DND-41 (cell line): Measurements from ENCODE around the gene ITPR3.

Experiments
- ATAC-seq: fragments of 200-7000 bp; cut with Tn5 transposase; 3 replicates; pipeline ENCODE4 v1.9.1; 2021; ENCODE audit warnings: low read depth; ENCODE audit not compliant: insufficient read depth
- DNase-seq: peaks from one replicate; pipeline ENCODE4 v3.0.0-alpha.2; 2020
- H2AFZ ChIP-seq: 2 replicates; pipeline ENCODE4 v1.6.0; 2012; ENCODE audit warnings: low read depth, low read length
- H3K27ac ChIP-seq: 2 replicates; pipeline ENCODE4 v1.5.1; 2012; ENCODE audit warnings: low read length, inconsistent platforms
- H3K27me3 ChIP-seq: fragments of 200-600 bp; sonication (generic); 2 replicates; pipeline ENCODE4 v1.6.0; 2012; ENCODE audit warnings: low read length, mild to moderate bottlenecking, inconsistent platforms; ENCODE audit not compliant: insufficient read depth, poor library complexity
- H3K36me3 ChIP-seq: 2 replicates; pipeline ENCODE4 v1.5.1; 2012; ENCODE audit warnings: low read length, inconsistent platforms; ENCODE audit not compliant: insufficient read depth
- H3K4me1 ChIP-seq: 2 replicates; pipeline ENCODE4 v1.5.1; 2012; ENCODE audit warnings: mild to moderate bottlenecking, low read length; ENCODE audit not compliant: insufficient read depth
- H3K4me2 ChIP-seq: 2 replicates; pipeline ENCODE4 v1.6.0; 2012; ENCODE audit warnings: mild to moderate bottlenecking, moderate library complexity, low read length, inconsistent platforms; ENCODE audit not compliant: insufficient read depth
- H3K4me3 ChIP-seq, 2 experiments: fragments of 200-600 bp in 1 of 2; shearing (Covaris generic) in 1 of 2; 2 replicates each; pipeline ENCODE4 v1.5.1; 2012 to 2016; ENCODE audit warnings: inconsistent platforms in 2 of 2, low read length in 2 of 2, mild to moderate bottlenecking in 2 of 2, low read depth in 1 of 2, moderate library complexity in 1 of 2
- H3K79me2 ChIP-seq: 2 replicates; pipeline ENCODE4 v1.6.0; 2012; ENCODE audit warnings: low read length, inconsistent platforms; ENCODE audit not compliant: insufficient read depth
- H3K9ac ChIP-seq: 2 replicates; pipeline ENCODE4 v1.6.0; 2012; ENCODE audit warnings: low read depth, mild to moderate bottlenecking, inconsistent platforms, low read length, moderate library complexity
- H3K9me3 ChIP-seq: 2 replicates; pipeline ENCODE4 v1.5.1; 2012; ENCODE audit warnings: low read length, moderate library complexity, mild to moderate bottlenecking, inconsistent platforms; ENCODE audit not compliant: insufficient read depth, severe bottlenecking
- H4K20me1 ChIP-seq: 2 replicates; pipeline ENCODE4 v1.6.0; 2012; ENCODE audit warnings: low read length; ENCODE audit not compliant: insufficient read depth
- EZH2 ChIP-seq: IDR thresholded peaks from 3 replicates; pipeline ENCODE4 v1.6.1; 2012; ENCODE audit warnings: borderline replicate concordance, low read depth, mild to moderate bottlenecking, moderate library complexity, low read length, inconsistent platforms; ENCODE audit not compliant: severe bottlenecking
- TF ChIP-seq, protein P1 (sequence below): IDR thresholded peaks from 2 replicates; pipeline ENCODE4 v1.5.1; 2012; ENCODE audit warnings: borderline replicate concordance, low read length, moderate library complexity, mild to moderate bottlenecking; ENCODE audit not compliant: poor library complexity, severe bottlenecking; ENCODE audit errors: extremely low read depth

Gene ITPR3

DNA sequence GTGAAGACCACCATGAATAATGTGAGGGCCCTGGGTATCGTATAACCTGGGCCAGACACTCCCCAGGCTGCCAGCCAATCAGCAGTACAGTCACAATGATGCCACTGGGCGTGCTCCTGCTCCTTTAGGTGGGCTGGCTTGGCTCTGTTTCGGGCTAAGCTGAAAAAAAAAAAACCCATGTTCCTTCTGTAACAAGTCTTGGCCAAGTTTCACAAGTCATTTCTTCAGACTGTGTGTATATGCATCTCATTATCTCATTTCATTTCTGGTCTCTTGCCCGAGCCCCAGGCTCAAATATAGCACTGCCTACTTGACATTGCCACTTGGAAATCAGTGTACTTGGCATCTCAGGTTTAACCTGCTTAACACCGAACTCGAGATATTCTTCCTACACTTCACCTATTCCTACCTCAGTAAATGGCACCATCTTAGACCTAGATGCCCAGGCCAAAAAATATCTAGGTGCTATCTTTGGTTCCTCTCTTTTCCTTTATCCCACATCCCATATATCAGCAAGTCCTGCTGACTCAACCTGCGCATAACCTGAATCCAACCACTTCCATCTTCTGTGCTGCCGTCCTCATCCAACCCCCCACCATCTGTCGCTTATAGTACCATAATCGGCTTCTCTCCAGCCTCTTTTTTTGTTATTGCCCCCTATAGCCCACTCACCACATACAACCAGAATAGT lies 88.6 kb downstream of the ITPR3 start:
- H3K4me3 ChIP-seq: peak overlapping the region in 1 of 2 experiments; percentile 62; a peak in 1 of 4 replicates
- no peaks in the 10 kb centered on the region for H3K27me3 ChIP-seq
- peaks cover 30% of the 10 kb centered on the region for H3K4me1 ChIP-seq
- H3K79me2 ChIP-seq: peaks cover 22% of the 10 kb centered on the region
- H3K4me2 ChIP-seq: peak overlapping the region; percentile 91
- H3K27ac ChIP-seq: peak overlapping the region; percentile 97; the same call in 1 of the 2 replicates
- H3K36me3 ChIP-seq: peaks cover 34% of the 10 kb centered on the region
- H3K9me3 ChIP-seq: no peaks in the 10 kb centered on the region
- 0 out of 2 replicates have a peak, but pooled peaks cover 3% of the 10 kb centered on the region for H4K20me1 ChIP-seq
- ATAC-seq (no peak), DNase-seq (no peak)
- H2AFZ ChIP-seq: no peak overlapping the region
- TF ChIP-seq, protein P1, sequence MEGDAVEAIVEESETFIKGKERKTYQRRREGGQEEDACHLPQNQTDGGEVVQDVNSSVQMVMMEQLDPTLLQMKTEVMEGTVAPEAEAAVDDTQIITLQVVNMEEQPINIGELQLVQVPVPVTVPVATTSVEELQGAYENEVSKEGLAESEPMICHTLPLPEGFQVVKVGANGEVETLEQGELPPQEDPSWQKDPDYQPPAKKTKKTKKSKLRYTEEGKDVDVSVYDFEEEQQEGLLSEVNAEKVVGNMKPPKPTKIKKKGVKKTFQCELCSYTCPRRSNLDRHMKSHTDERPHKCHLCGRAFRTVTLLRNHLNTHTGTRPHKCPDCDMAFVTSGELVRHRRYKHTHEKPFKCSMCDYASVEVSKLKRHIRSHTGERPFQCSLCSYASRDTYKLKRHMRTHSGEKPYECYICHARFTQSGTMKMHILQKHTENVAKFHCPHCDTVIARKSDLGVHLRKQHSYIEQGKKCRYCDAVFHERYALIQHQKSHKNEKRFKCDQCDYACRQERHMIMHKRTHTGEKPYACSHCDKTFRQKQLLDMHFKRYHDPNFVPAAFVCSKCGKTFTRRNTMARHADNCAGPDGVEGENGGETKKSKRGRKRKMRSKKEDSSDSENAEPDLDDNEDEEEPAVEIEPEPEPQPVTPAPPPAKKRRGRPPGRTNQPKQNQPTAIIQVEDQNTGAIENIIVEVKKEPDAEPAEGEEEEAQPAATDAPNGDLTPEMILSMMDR: no peak
- no peak for TF ChIP-seq EZH2
- peak overlapping the region; percentile 81 for H3K9ac ChIP-seq

DNA sequence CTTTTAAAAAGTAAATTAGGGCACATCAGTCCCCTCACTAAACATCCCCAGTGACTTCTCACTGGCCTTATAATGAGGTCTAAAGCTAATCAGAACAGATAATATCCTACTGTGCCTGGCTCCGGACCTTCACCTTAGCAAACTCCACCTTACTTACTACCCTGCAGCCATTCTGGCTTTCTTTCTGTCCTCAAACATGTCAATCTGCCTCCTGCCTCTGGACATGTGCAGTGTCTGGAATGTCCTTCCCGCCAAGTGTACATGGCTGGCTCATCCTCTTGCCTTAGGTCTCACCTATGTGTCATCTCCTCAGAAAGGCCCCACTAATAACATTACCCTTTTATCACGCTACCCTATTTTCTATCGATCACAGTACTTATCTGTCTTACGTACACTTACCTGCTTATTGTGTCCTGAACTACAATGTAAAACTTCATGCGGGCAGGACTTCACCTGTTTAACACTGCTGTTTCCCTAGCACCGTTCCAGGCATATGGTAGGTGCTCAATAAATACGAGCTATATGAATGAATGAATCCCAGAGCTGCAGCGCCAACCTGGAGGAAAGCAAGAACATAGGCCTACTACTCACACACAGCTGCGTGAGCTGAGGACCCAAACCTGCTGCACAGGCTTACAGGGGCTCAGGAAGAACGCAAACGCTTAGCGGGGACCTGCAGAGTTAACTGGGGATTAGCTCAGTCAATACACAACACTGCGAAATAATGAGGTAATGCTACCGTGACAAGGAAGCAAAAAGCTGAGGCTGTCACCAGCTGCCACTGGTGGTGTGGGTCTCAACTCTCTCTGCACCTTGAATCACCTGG lies 89.4 kb downstream of the ITPR3 start:
- DNase-seq (peak; percentile 33), ATAC-seq (peak; percentile 18)
- Histone ChIP-seq H3K4me2 (peak overlapping the region; percentile 91), H3K9me3 (no peaks in the 10 kb centered on the region), H2AFZ (peak overlapping the region; percentile 90), H3K4me1 (peaks cover 30% of the 10 kb centered on the region), H4K20me1 (0 out of 2 replicates have a peak, but pooled peaks cover 3% of the 10 kb centered on the region), H3K36me3 (peaks cover 34% of the 10 kb centered on the region), H3K9ac (peak overlapping the region; percentile 81), H3K27ac (peak overlapping the region; percentile 97), H3K4me3 (peak overlapping the region; percentile 48 to 62), H3K27me3 (no peaks in the 10 kb centered on the region), H3K79me2 (peaks cover 22% of the 10 kb centered on the region)
- TF ChIP-seq, protein P1: no peak
- no peak for TF ChIP-seq EZH2

DNA sequence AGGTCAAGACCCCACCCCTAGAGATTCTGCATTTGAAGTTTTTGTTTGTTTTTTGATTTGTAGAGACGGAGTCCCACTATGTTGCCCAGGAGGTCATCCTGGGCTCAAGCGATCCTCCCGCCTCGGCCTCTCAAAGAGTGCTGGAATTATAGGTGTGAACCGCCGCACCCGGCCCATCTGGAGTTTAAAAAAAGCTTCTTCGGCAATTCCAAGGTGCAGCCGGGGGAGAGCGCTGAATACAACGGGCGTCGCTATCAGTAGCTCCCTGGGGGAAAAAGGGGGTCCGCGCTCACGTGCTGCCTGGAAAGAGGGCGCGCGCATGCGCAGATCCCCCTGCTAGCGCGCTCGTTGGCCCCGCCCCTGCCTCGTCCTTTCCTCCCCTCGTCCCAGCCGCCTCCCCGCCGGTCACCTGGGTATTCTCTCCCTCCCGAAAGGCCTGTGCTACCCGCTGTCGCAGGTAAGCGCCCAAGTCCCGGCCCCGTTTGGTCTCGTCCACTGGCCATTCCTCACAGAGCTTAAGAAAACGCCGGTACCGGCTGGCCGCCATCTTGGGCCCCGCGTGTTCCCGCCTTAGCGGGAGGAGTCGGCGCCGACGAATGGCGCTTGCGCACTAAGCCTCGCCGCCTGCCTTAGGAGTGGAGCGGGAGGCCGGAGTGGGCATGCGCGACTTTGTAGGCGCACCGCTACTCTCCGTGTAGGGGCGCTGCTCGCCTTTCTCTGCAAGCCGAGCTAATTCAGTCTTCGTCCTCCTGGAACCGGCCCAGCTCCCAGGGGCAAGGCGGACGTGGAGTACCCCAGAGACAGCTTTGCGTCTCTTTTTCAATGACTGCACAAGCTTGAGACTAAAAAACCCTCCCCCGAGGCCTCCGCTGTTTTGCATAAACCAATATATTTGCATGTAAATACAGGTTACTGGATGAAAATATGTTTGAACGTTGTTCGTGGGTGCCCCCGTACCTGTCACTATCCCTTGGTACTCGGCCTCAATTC lies 90.3 kb downstream of the ITPR3 start, which contains the start of gene UQCC2:
Gene UQCC2 (minus strand): TSS at position 561 of the 990 bp plus-strand sequence. CDS start 14 bp downstream, at position 547.
- Histone ChIP-seq H4K20me1 (0 out of 2 replicates have a peak, but pooled peaks cover 3% of the 10 kb centered on the region), H3K4me1 (peaks cover 30% of the 10 kb centered on the region), H3K4me3 (peak within 1 kb of the TSS; percentile 48 to 62), H3K4me2 (peak within 1 kb of the TSS; percentile 91), H3K27ac (peak within 1 kb of the TSS; percentile 97), H3K27me3 (no peaks in the 10 kb centered on the region), H3K79me2 (peaks cover 22% of the 10 kb centered on the region), H3K9me3 (no peaks in the 10 kb centered on the region), H3K36me3 (peaks cover 34% of the 10 kb centered on the region), H3K9ac (peak within 1 kb of the TSS; percentile 81), H2AFZ (peak within 1 kb of the TSS; percentile 99)
- DNase-seq (peak; percentile 97), ATAC-seq (peak; percentile 95)
- no peak for TF ChIP-seq EZH2
- TF ChIP-seq, protein P1: peak; percentile 87
